Astrocyte (in vitro differentiated cells and primary cell): Measurements from ENCODE around the gene SLC22A9. TPM values are rescaled to one million over a fixed set of nuclear protein-coding genes. Genes with fewer than 3 reads are reported as not detected.

Source experiments
- DNase-seq: peaks from one replicate; pipeline ENCODE4 v3.0.0-alpha.2; 2010; ENCODE audit warnings: low read depth
- FAIRE-seq: peaks from 2 replicates; lab custom pipeline; 2011; peaks lifted over from hg19 to GRCh38; lab: Jason Lieb, UNC
- H2AFZ ChIP-seq: 2 replicates; pipeline ENCODE4 v1.6.0; 2012; ENCODE audit warnings: low read depth, low read length, inconsistent platforms
- H3K27ac ChIP-seq: 2 replicates; pipeline ENCODE4 v1.5.1; 2011; ENCODE audit warnings: low read depth, low read length, inconsistent platforms
- H3K27me3 ChIP-seq: 2 replicates; pipeline ENCODE4 v1.6.0; 2011; ENCODE audit warnings: low read length, inconsistent platforms; ENCODE audit not compliant: insufficient read depth
- H3K36me3 ChIP-seq: 2 replicates; pipeline ENCODE4 v1.5.1; 2011; ENCODE audit warnings: low read length, inconsistent platforms; ENCODE audit not compliant: insufficient read depth
- H3K4me1 ChIP-seq: 2 replicates; pipeline ENCODE4 v1.5.1; 2011; ENCODE audit warnings: low read length, inconsistent platforms; ENCODE audit not compliant: insufficient read depth
- H3K4me2 ChIP-seq: 2 replicates; pipeline ENCODE4 v1.6.0; 2012; ENCODE audit warnings: low read length, inconsistent platforms
- H3K4me3 ChIP-seq: 2 replicates; pipeline ENCODE4 v1.5.1; 2011; ENCODE audit warnings: low read depth, mild to moderate bottlenecking, low read length, inconsistent platforms; ENCODE audit not compliant: insufficient read depth
- H3K79me2 ChIP-seq: 2 replicates; pipeline ENCODE4 v1.6.0; 2012; ENCODE audit warnings: mild to moderate bottlenecking, low read length, inconsistent platforms; ENCODE audit not compliant: insufficient read depth
- H3K9ac ChIP-seq: 2 replicates; pipeline ENCODE4 v1.6.0; 2012; ENCODE audit warnings: mild to moderate bottlenecking, low read length, inconsistent platforms
- H3K9me3 ChIP-seq: 2 replicates; pipeline ENCODE4 v1.5.1; 2012; ENCODE audit warnings: low read depth, mild to moderate bottlenecking, low read length, inconsistent platforms; ENCODE audit not compliant: insufficient read depth
- H4K20me1 ChIP-seq: 2 replicates; pipeline ENCODE4 v1.6.0; 2012; ENCODE audit warnings: low read length, inconsistent platforms; ENCODE audit not compliant: insufficient read depth
- H3K27ac Mint-ChIP-seq: one replicate; pipeline ENCODE4 v1.8.0; 2021; ENCODE audit warnings: mild to moderate bottlenecking, mixed read lengths; ENCODE audit not compliant: unreplicated experiment
- H3K27me3 Mint-ChIP-seq: one replicate; pipeline ENCODE4 v1.8.0; 2021; ENCODE audit warnings: low read depth, mixed read lengths; ENCODE audit not compliant: unreplicated experiment
- H3K36me3 Mint-ChIP-seq: one replicate; pipeline ENCODE4 v1.8.0; 2021; ENCODE audit warnings: low read depth, mixed read lengths; ENCODE audit not compliant: unreplicated experiment
- H3K4me1 Mint-ChIP-seq: one replicate; pipeline ENCODE4 v1.8.0; 2021; ENCODE audit warnings: low read depth, mixed read lengths; ENCODE audit not compliant: unreplicated experiment
- H3K4me3 Mint-ChIP-seq: one replicate; pipeline ENCODE4 v1.8.0; 2021; ENCODE audit warnings: mild to moderate bottlenecking, moderate library complexity, mixed read lengths; ENCODE audit not compliant: unreplicated experiment
- H3K9me3 Mint-ChIP-seq: one replicate; pipeline ENCODE4 v1.8.0; 2021; ENCODE audit warnings: mild to moderate bottlenecking, mixed read lengths; ENCODE audit not compliant: unreplicated experiment
- EZH2 ChIP-seq: IDR thresholded peaks from 2 replicates; pipeline ENCODE4 v1.6.1; 2012; ENCODE audit warnings: mild to moderate bottlenecking, low read length, inconsistent platforms; ENCODE audit not compliant: insufficient read depth
- total RNA-seq: library from RNA; stranded (reverse); gene quantifications from 2 replicates; pipeline ENCODE4 v1.2.1, GENCODE V29; 2021
- TF ChIP-seq, protein P1 (sequence below): IDR thresholded peaks from 2 replicates; pipeline ENCODE4 v1.5.1; 2011; ENCODE audit warnings: low read depth, mild to moderate bottlenecking, inconsistent platforms, low read length, moderate library complexity; ENCODE audit not compliant: insufficient read depth

The SLC22A9 gene
- total RNA-seq, 1 donor from 2014 or later, result not detected

DNA sequence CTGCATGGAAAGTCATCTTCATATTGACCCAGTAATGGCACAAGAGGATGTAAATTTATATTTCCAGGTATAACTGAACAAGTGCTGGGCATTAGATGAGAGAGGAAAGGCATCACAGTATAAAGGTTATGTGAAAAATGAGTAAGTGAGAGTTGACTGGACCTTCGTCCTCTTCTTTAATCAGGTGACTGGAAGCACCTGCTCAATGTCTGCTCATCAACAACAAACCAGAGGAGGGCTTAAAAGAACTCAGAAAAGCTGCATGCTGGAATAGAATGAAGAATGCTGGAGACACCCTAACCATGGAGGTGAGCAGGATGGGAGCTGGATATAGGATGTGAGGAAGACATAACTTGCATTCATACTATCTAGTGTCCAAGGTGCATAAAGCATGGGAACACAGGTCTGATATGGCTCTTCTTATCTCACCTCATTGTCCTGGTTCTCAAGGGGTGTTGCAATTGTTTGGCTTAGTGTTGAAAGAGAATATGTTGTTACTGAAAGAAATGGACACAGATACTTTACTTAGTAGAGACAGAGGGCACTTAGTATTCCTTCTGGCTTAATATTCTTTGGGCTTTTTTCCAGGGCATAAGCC is 7.3 kb upstream of the SLC22A9 start:
- H3K4me1 ChIP-seq, result no peaks in the 10 kb centered on the region
- DNase-seq (no peak), FAIRE-seq (no peak)
- Mint-ChIP-seq H3K4me3 (no peak overlapping the region), H3K4me1 (no peaks in the 10 kb centered on the region), H3K36me3 (no peaks in the 10 kb centered on the region), H3K27ac (no peak overlapping the region), H3K9me3 (no peaks in the 10 kb centered on the region), H3K27me3 (peaks cover 15% of the 10 kb centered on the region)
- no peaks in the 10 kb centered on the region for H3K36me3 ChIP-seq
- H3K4me2 ChIP-seq, result no peak overlapping the region
- no peak overlapping the region for H3K27ac ChIP-seq
- no peak overlapping the region for H2AFZ ChIP-seq
- H4K20me1 ChIP-seq, result no peaks in the 10 kb centered on the region
- no peaks in the 10 kb centered on the region for H3K27me3 ChIP-seq
- no peak for TF ChIP-seq EZH2
- TF ChIP-seq, protein P1, sequence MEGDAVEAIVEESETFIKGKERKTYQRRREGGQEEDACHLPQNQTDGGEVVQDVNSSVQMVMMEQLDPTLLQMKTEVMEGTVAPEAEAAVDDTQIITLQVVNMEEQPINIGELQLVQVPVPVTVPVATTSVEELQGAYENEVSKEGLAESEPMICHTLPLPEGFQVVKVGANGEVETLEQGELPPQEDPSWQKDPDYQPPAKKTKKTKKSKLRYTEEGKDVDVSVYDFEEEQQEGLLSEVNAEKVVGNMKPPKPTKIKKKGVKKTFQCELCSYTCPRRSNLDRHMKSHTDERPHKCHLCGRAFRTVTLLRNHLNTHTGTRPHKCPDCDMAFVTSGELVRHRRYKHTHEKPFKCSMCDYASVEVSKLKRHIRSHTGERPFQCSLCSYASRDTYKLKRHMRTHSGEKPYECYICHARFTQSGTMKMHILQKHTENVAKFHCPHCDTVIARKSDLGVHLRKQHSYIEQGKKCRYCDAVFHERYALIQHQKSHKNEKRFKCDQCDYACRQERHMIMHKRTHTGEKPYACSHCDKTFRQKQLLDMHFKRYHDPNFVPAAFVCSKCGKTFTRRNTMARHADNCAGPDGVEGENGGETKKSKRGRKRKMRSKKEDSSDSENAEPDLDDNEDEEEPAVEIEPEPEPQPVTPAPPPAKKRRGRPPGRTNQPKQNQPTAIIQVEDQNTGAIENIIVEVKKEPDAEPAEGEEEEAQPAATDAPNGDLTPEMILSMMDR, result no peak
- no peak overlapping the region for H3K9ac ChIP-seq
- no peaks in the 10 kb centered on the region for H3K79me2 ChIP-seq
- H3K4me3 ChIP-seq, result no peak overlapping the region
- H3K9me3 ChIP-seq, result no peaks in the 10 kb centered on the region

DNA sequence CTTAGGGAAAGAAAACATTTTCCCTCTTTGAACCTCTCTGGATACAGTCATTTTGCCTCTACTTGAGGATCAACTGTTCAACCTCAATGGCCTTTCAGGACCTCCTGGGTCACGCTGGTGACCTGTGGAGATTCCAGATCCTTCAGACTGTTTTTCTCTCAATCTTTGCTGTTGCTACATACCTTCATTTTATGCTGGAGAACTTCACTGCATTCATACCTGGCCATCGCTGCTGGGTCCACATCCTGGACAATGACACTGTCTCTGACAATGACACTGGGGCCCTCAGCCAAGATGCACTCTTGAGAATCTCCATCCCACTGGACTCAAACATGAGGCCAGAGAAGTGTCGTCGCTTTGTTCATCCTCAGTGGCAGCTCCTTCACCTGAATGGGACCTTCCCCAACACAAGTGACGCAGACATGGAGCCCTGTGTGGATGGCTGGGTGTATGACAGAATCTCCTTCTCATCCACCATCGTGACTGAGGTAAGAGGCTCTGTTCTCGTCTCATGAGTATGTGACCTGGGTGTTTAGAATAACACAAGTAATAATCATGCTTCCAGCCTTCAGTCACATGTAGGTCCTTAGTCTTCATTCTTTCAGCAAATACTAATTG is 495 bp downstream of the SLC22A9 start:
- no peak for TF ChIP-seq EZH2
- TF ChIP-seq, protein P1, result no peak
- H3K36me3 Mint-ChIP-seq, result no peaks in the 10 kb centered on the region
- no peaks in the 10 kb centered on the region for H3K36me3 ChIP-seq
- H3K9me3 Mint-ChIP-seq, result no peaks in the 10 kb centered on the region
- no peak overlapping the region for H3K9ac ChIP-seq
- no peak overlapping the region for H2AFZ ChIP-seq
- H3K4me1 ChIP-seq, result no peaks in the 10 kb centered on the region
- H3K9me3 ChIP-seq, result no peaks in the 10 kb centered on the region
- no peak for FAIRE-seq
- H3K4me2 ChIP-seq, result no peak overlapping the region
- H3K4me1 Mint-ChIP-seq, result no peaks in the 10 kb centered on the region
- H3K27ac Mint-ChIP-seq, result no peak overlapping the region
- H3K27me3 ChIP-seq, result no peaks in the 10 kb centered on the region
- peaks cover 7% of the 10 kb centered on the region for H3K27me3 Mint-ChIP-seq
- no peaks in the 10 kb centered on the region for H3K79me2 ChIP-seq
- no peak overlapping the region for H3K4me3 ChIP-seq
- no peak overlapping the region for H3K4me3 Mint-ChIP-seq
- no peak overlapping the region for H3K27ac ChIP-seq
- no peak for DNase-seq
- no peaks in the 10 kb centered on the region for H4K20me1 ChIP-seq

DNA sequence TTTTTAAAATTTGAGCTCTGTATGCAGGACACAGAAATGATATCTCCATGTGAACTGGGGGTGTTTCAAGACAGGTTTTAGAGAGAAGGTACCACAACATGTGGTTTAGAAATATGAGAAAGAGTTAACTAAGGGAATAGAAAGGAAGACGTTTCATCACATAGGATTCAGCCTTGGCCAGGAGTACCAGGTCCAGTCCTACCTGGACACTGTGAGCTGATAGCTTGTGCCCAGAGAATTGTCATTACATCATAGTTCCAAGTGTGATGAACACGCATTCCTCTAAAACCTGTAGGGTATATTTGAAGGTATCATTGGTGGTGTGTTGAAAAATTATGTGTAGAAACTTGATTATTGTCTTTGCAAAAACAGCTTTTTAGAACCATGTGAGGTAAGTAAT is 1.8 kb downstream of the SLC22A9 start:
- DNase-seq, result no peak
- H3K27ac ChIP-seq, result no peak overlapping the region
- peaks cover 4% of the 10 kb centered on the region for H3K27me3 Mint-ChIP-seq
- no peaks in the 10 kb centered on the region for H3K4me1 ChIP-seq
- no peaks in the 10 kb centered on the region for H3K9me3 Mint-ChIP-seq
- H3K36me3 Mint-ChIP-seq, result no peaks in the 10 kb centered on the region
- TF ChIP-seq, protein P1, result no peak
- TF ChIP-seq EZH2, result no peak
- no peaks in the 10 kb centered on the region for H3K27me3 ChIP-seq
- H3K36me3 ChIP-seq, result no peaks in the 10 kb centered on the region
- H3K79me2 ChIP-seq, result no peaks in the 10 kb centered on the region
- FAIRE-seq, result no peak
- H3K4me3 ChIP-seq, result no peak overlapping the region
- H3K27ac Mint-ChIP-seq, result no peak overlapping the region
- H3K4me3 Mint-ChIP-seq, result no peak overlapping the region
- H3K4me1 Mint-ChIP-seq, result no peaks in the 10 kb centered on the region
- H3K9me3 ChIP-seq, result no peaks in the 10 kb centered on the region
- H3K9ac ChIP-seq, result no peak overlapping the region
- no peaks in the 10 kb centered on the region for H4K20me1 ChIP-seq
- no peak overlapping the region for H2AFZ ChIP-seq
- H3K4me2 ChIP-seq, result no peak overlapping the region
